ENCODE measurements around the gene PAQR6. TPM values are rescaled to one million over a fixed set of nuclear protein-coding genes. Genes with fewer than 3 reads are reported as not detected.

PAQR6 gene
- total RNA-seq, 4 donors from 2014 or later: 4.5 to 18.5 (median 7.2) TPM

DNA sequence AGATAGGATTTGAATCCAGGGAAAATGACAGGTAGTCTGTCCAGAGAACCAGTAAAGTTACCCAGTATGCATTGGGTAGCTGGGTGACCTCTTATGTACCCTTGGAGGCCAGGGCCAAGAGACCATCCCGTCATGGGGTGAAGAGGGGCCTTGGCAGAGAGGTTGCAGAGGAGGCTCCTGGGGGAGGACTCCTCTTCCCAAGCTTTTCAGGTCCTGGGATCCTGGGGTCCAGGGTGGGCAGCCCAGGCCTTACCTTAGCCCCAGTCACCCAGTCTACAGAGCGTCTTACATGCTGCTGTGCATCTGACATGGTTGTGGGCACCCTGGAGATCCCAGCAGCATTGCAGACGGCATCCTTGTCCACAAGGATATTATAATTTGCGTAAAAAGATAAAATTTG is 21.1 kb downstream of the PAQR6 start:
- TF ChIP-seq POLR2A (IDR thresholded peaks at IDR 0.05) (no peak), POLR2AphosphoS5 (IDR thresholded peaks at IDR 0.05) (no peak), EP300 (IDR thresholded peaks at IDR 0.05) (no peak)
- TF ChIP-seq, protein P1, sequence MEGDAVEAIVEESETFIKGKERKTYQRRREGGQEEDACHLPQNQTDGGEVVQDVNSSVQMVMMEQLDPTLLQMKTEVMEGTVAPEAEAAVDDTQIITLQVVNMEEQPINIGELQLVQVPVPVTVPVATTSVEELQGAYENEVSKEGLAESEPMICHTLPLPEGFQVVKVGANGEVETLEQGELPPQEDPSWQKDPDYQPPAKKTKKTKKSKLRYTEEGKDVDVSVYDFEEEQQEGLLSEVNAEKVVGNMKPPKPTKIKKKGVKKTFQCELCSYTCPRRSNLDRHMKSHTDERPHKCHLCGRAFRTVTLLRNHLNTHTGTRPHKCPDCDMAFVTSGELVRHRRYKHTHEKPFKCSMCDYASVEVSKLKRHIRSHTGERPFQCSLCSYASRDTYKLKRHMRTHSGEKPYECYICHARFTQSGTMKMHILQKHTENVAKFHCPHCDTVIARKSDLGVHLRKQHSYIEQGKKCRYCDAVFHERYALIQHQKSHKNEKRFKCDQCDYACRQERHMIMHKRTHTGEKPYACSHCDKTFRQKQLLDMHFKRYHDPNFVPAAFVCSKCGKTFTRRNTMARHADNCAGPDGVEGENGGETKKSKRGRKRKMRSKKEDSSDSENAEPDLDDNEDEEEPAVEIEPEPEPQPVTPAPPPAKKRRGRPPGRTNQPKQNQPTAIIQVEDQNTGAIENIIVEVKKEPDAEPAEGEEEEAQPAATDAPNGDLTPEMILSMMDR (IDR thresholded peaks at IDR 0.05): no peak
- no peak for DNase-seq (ENCODE audit: low spot score in 2 of 2)
- Histone ChIP-seq H3K36me3 (peaks cover 54% of the 10 kb centered on the region), H3K9me3 (no peaks in the 10 kb centered on the region), H3K27ac (no peak overlapping the region), H3K4me3 (no peak overlapping the region), H3K27me3 (no peaks in the 10 kb centered on the region), H3K4me1 (peaks cover 6% of the 10 kb centered on the region)
- 85% methylated on average over 4 of the region's 4 CpGs for WGBS

DNA sequence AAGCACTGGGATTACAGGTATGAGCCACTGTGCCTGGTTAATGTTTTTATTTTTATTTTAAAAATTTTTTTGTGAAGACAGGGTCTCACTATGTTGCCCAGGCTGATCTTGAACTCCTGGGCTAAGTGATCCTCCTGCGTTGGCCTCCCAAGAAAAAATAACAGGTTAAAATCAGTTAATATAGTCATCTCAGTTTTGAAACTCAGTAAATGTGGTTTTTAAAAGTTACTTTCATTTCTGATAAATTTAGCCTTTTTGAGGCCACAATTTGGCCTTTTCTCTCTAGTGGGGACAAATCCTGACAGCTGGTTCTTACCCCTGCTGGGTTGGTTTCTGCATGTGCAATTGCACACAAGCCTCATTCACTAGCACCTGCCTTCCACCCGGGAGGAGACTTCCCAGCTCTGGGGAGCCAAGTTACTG is 21.7 kb downstream of the PAQR6 start:
- Histone ChIP-seq H3K9me3 (no peaks in the 10 kb centered on the region), H3K36me3 (peaks cover 61% of the 10 kb centered on the region), H3K4me1 (peaks cover 6% of the 10 kb centered on the region), H3K27ac (no peak overlapping the region), H3K27me3 (no peaks in the 10 kb centered on the region), H3K4me3 (no peak overlapping the region)
- DNase-seq (ENCODE audit: low spot score in 2 of 2): no peak
- TF ChIP-seq EP300 (IDR thresholded peaks at IDR 0.05) (no peak), POLR2A (IDR thresholded peaks at IDR 0.05) (no peak), POLR2AphosphoS5 (IDR thresholded peaks at IDR 0.05) (no peak)
- TF ChIP-seq, protein P1 (IDR thresholded peaks at IDR 0.05): no peak
- WGBS: 75% methylated on average over 2 of the region's 2 CpGs

DNA sequence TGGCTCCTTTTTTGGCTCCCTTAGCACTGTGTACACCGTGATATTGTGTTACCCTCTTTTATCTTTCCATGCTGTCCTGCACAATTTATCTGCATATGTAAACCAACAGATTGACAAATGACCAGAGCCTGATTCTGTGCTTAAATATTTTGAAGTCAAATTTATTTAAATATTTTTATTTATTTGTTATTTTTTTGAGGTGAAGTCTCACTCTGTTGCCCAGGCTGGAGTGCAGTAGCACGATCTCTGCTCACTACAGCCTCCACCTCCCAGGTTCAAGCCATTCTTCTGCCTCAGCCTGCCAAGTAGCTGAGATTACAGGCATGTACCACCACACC is 22.2 kb downstream of the PAQR6 start:
- peaks cover 6% of the 10 kb centered on the region for H3K4me1 ChIP-seq
- no peak overlapping the region for H3K4me3 ChIP-seq
- H3K27me3 ChIP-seq: no peaks in the 10 kb centered on the region
- 11% methylated on average over 2 of the region's 2 CpGs for WGBS
- H3K9me3 ChIP-seq: no peaks in the 10 kb centered on the region
- H3K36me3 ChIP-seq: peaks cover 65% of the 10 kb centered on the region
- no peak for DNase-seq (ENCODE audit: low spot score in 2 of 2)
- TF ChIP-seq, protein P1 (IDR thresholded peaks at IDR 0.05): no peak
- TF ChIP-seq POLR2A (IDR thresholded peaks at IDR 0.05) (no peak), EP300 (IDR thresholded peaks at IDR 0.05) (no peak), POLR2AphosphoS5 (IDR thresholded peaks at IDR 0.05) (no peak)
- H3K27ac ChIP-seq: no peak overlapping the region

DNA sequence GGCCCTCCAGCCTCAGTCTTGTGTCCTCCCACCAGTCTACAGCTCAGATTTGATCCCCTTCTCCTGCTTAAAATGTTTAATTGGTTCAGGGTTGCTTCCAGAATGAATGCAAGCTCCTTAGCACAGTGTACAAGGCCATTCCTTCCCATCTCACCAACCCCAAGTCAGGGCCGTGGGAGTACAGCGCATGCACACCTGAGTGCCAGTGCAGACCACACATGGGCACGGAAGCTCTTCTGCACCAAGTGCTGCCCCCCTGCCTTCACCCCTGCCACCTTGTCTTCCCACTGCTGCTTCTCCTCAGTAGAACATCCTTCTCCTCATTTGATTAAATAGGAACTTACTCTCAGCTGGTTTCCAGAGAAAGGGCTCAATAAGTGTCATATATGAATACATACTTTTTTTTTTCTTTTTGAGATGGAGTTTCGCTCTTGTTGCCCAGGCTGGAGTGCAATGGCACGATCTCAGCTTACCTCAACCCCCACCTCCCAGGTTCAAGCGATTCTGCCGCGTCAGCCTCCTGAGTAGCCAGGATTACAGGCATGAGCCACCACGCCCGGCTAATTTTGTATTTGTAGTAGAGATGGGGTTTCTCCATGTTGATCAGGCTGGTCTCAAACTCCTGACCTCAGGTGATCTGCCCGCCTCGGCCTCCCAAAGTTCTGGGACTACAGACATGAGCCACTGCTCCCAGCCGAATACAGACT is 25.7 kb downstream of the PAQR6 start:
- no peak for DNase-seq (ENCODE audit: low spot score in 2 of 2)
- no peak overlapping the region for H3K4me3 ChIP-seq
- peaks cover 46% of the 10 kb centered on the region for H3K36me3 ChIP-seq
- H3K27me3 ChIP-seq: no peaks in the 10 kb centered on the region
- H3K27ac ChIP-seq: no peak overlapping the region
- H3K4me1 ChIP-seq: peaks cover 21% of the 10 kb centered on the region
- H3K9me3 ChIP-seq: no peaks in the 10 kb centered on the region
- WGBS: 94% methylated on average over 13 of the region's 13 CpGs
- TF ChIP-seq EP300 (IDR thresholded peaks at IDR 0.05) (no peak), POLR2A (IDR thresholded peaks at IDR 0.05) (no peak), POLR2AphosphoS5 (IDR thresholded peaks at IDR 0.05) (no peak)
- TF ChIP-seq, protein P1 (IDR thresholded peaks at IDR 0.05): no peak

DNA sequence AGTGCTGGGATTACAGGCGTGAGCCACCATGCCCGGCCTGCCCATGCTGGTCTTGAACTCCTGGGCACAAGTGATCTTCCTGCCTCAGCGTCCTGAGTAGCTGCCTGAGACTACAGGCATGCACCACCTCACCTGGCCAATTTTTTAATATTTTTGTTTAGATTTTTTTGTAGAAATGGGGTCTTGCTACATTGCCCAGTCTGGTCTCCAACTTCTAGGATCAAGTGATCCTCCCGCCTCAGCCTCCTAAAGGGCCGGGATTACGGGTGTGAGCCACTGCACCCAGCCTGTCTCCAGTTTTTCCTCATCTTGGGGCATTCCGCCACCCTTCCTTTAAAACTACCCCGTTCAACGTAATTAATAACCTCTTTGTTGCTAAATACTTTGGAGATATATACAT is 27.6 kb downstream of the PAQR6 start:
- TF ChIP-seq, protein P1 (IDR thresholded peaks at IDR 0.05): no peak
- TF ChIP-seq POLR2AphosphoS5 (IDR thresholded peaks at IDR 0.05) (no peak), EP300 (IDR thresholded peaks at IDR 0.05) (no peak), POLR2A (IDR thresholded peaks at IDR 0.05) (no peak)
- H3K27me3 ChIP-seq: no peaks in the 10 kb centered on the region

More for the DNA sequence above, 27.6 kb downstream of the PAQR6 start:
- H3K27ac ChIP-seq: no peak overlapping the region
- no peak overlapping the region for H3K4me3 ChIP-seq
- WGBS: 98% methylated on average over 9 of the region's 9 CpGs
- H3K4me1 ChIP-seq: peaks cover 21% of the 10 kb centered on the region
- H3K36me3 ChIP-seq: peaks cover 35% of the 10 kb centered on the region
- no peaks in the 10 kb centered on the region for H3K9me3 ChIP-seq
- no peak for DNase-seq (ENCODE audit: low spot score in 2 of 2)
